ENCODE results near the gene SLC16A10. TPM values are rescaled to one million over a fixed set of nuclear protein-coding genes. Genes with fewer than 3 reads are reported as not detected.
"Not testable (repeated sequence)": the region's sequence is repeated elsewhere in the genome, so short reads cannot be mapped to it uniquely, and the experiment has no call there.

SLC16A10 gene
- total RNA-seq, 1 experiment from 2014 or later: 2.3 TPM

GRCh38 chr6:111176038-111176759 lies 88.9 kb downstream of the SLC16A10 start:
- no peak for DNase-seq (ENCODE audit: extremely low read depth, low read depth)

- DNase-seq (ENCODE audit: extremely low read depth, low read depth): no peak
These were observed 89.4 kb downstream of the SLC16A10 start for GRCh38 chr6:111176760-111177099.

- DNase-seq (ENCODE audit: extremely low read depth, low read depth): no peak
These were observed 89.8 kb downstream of the SLC16A10 start for GRCh38 chr6:111177131-111177530.

GRCh38 chr6:111183702-111184517 lies 96.6 kb downstream of the SLC16A10 start:
- no peak for DNase-seq (ENCODE audit: extremely low read depth, low read depth)

GRCh38 chr6:111184827-111185532 lies 97.7 kb downstream of the SLC16A10 start:
- no peak for DNase-seq (ENCODE audit: extremely low read depth, low read depth)

- no peak for DNase-seq (ENCODE audit: extremely low read depth, low read depth)
These were observed 98.7 kb downstream of the SLC16A10 start for GRCh38 chr6:111185954-111186353.

- no peak for DNase-seq (ENCODE audit: extremely low read depth, low read depth)
These were observed 100.6 kb downstream of the SLC16A10 start for GRCh38 chr6:111187874-111188273.

GRCh38 chr6:111189666-111190210 lies 102.4 kb downstream of the SLC16A10 start:
- DNase-seq (ENCODE audit: extremely low read depth, low read depth): not testable (repeated sequence)

- DNase-seq (ENCODE audit: extremely low read depth, low read depth): no peak
These were observed 103.3 kb downstream of the SLC16A10 start for GRCh38 chr6:111190637-111191036.

- DNase-seq (ENCODE audit: extremely low read depth, low read depth): not testable (repeated sequence)
These were observed 103.8 kb downstream of the SLC16A10 start for GRCh38 chr6:111191136-111191535.

- no peak for DNase-seq (ENCODE audit: extremely low read depth, low read depth)
These were observed 105.7 kb downstream of the SLC16A10 start for GRCh38 chr6:111192911-111193555.

- no peak for DNase-seq (ENCODE audit: extremely low read depth, low read depth)
These were observed 108.4 kb downstream of the SLC16A10 start for GRCh38 chr6:111195656-111196055.

GRCh38 chr6:111198841-111199240 lies 111.5 kb downstream of the SLC16A10 start:
- DNase-seq (ENCODE audit: extremely low read depth, low read depth): no peak

- no peak for DNase-seq (ENCODE audit: extremely low read depth, low read depth)
These were observed 112.6 kb downstream of the SLC16A10 start for GRCh38 chr6:111199935-111200334.

- DNase-seq (ENCODE audit: extremely low read depth, low read depth): no peak
These were observed 113.3 kb downstream of the SLC16A10 start for GRCh38 chr6:111200350-111201243.

GRCh38 chr6:111201244-111201554 lies 113.9 kb downstream of the SLC16A10 start:
- DNase-seq (ENCODE audit: extremely low read depth, low read depth): no peak

GRCh38 chr6:111201764-111202163 lies 114.5 kb downstream of the SLC16A10 start:
- no peak for DNase-seq (ENCODE audit: extremely low read depth, low read depth)

GRCh38 chr6:111203539-111203938 lies 116.2 kb downstream of the SLC16A10 start:
- not testable (repeated sequence) for DNase-seq (ENCODE audit: extremely low read depth, low read depth)

- DNase-seq (ENCODE audit: extremely low read depth, low read depth): no peak
These were observed 117.0 kb downstream of the SLC16A10 start for GRCh38 chr6:111204305-111204704.

GRCh38 chr6:111204881-111205280 lies 117.6 kb downstream of the SLC16A10 start:
- DNase-seq (ENCODE audit: extremely low read depth, low read depth): no peak
